Endodermal cell (in vitro differentiated cells): ENCODE results near the gene CD151. TPM values are rescaled to one million over a fixed set of nuclear protein-coding genes. Genes with fewer than 3 reads are reported as not detected.

Source experiments
- DNase-seq: peaks from one replicate; pipeline ENCODE4 v3.0.0-alpha.2; 2017
- H3K27ac ChIP-seq: 2 replicates; pipeline ENCODE4 v1.5.1; 2013; ENCODE audit warnings: mild to moderate bottlenecking, low read depth, low read length, moderate library complexity
- H3K27me3 ChIP-seq: 2 replicates; pipeline ENCODE4 v1.6.1; 2013; ENCODE audit warnings: mild to moderate bottlenecking, low read length, moderate library complexity; ENCODE audit not compliant: insufficient read depth, control insufficient read depth, poor library complexity, severe bottlenecking
- H3K36me3 ChIP-seq: 2 replicates; pipeline ENCODE4 v1.7.0; 2013; ENCODE audit warnings: mild to moderate bottlenecking, low read length, moderate library complexity; ENCODE audit not compliant: control insufficient read depth, insufficient read depth
- H3K4me1 ChIP-seq: one replicate; pipeline ENCODE4 v1.7.0; 2013; ENCODE audit warnings: low read length; ENCODE audit not compliant: control insufficient read depth, insufficient read depth
- H3K4me3 ChIP-seq: 2 replicates; pipeline ENCODE4 v1.5.1; 2013; ENCODE audit warnings: mild to moderate bottlenecking, low read length, moderate library complexity
- H3K9ac ChIP-seq: 2 replicates; pipeline ENCODE4 v1.6.1; 2013; ENCODE audit warnings: mild to moderate bottlenecking, low read length, moderate library complexity; ENCODE audit not compliant: poor library complexity, severe bottlenecking; ENCODE audit errors: extremely low read depth
- H3K9me3 ChIP-seq: 2 replicates; pipeline ENCODE4 v1.6.1; 2013; ENCODE audit warnings: mild to moderate bottlenecking, low read length, moderate library complexity; ENCODE audit not compliant: control insufficient read depth
- H3K27ac Mint-ChIP-seq: 2 replicates; pipeline ENCODE4 v1.8.0; 2020; ENCODE audit warnings: mixed read lengths
- H3K27me3 Mint-ChIP-seq: 2 replicates; pipeline ENCODE4 v1.8.0; 2021; ENCODE audit warnings: mild to moderate bottlenecking, mixed read lengths; ENCODE audit not compliant: insufficient read depth
- H3K36me3 Mint-ChIP-seq: 2 replicates; pipeline ENCODE4 v1.8.0; 2020; ENCODE audit warnings: low read depth, mixed read lengths
- H3K4me1 Mint-ChIP-seq: 2 replicates; pipeline ENCODE4 v1.8.0; 2020; ENCODE audit warnings: mixed read lengths
- H3K4me3 Mint-ChIP-seq: 2 replicates; pipeline ENCODE4 v1.8.0; 2020; ENCODE audit warnings: mild to moderate bottlenecking, moderate library complexity, mixed read lengths
- H3K9me3 Mint-ChIP-seq: 2 replicates; pipeline ENCODE4 v1.8.0; 2020; ENCODE audit warnings: mild to moderate bottlenecking, mixed read lengths
- WGBS, 2 experiments: methylation state at CpG; one replicate each; pipeline versions ENCODE4 v1.1.5 to v1.1.7; 2013; ENCODE audit warnings: missing lambda C conversion rate in 2 of 2, mixed read lengths in 1 of 2; ENCODE audit not compliant: insufficient coverage in 1 of 2, insufficient read length in 1 of 2; 5-methylcytosine and 5-hydroxymethylcytosine counted together
- total RNA-seq, 2 donors: library from RNA; stranded (reverse); fragmentation: NEBNext Ultra II Directional in 1 of 2; extraction: Animal tissue kit (Norgen Biotek cat#: 25700) in 1 of 2; gene quantifications; 2 replicates in 1 of 2; 3 replicates in 1 of 2; pipeline ENCODE4 v1.2.1, GENCODE V29; 2021
- TF ChIP-seq, protein P1 (sequence below): fragments of 200-600 bp; sonication (generic); conservative IDR thresholded peaks from 2 replicates; pipeline ENCODE4 v1.5.0; 2021; ENCODE audit warnings: antibody characterized with exemption, mild to moderate bottlenecking

Gene CD151
- total RNA-seq, 2 donors from 2014 or later = 139 to 165 TPM

DNA sequence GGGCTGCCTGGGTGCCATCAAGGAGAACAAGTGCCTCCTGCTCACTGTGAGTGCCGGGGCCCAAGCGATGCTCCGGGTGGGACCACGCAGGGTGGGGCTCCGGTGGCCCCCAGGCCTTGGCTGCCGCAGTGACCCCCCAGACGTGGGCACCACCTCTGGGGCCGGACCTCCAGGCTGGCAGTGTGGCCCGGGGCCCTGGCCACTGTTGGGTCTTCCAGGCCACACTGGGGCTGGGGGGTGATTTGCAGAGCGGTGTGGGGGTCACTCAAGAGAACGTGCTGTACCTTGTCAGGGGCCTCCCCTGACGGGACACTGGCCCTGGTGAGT lies 29.9 kb downstream of the CD151 start:
- no peaks in the 10 kb centered on the region for H3K27me3 Mint-ChIP-seq
- peaks cover 1% of the 10 kb centered on the region for H3K4me1 Mint-ChIP-seq
- TF ChIP-seq, protein P1, sequence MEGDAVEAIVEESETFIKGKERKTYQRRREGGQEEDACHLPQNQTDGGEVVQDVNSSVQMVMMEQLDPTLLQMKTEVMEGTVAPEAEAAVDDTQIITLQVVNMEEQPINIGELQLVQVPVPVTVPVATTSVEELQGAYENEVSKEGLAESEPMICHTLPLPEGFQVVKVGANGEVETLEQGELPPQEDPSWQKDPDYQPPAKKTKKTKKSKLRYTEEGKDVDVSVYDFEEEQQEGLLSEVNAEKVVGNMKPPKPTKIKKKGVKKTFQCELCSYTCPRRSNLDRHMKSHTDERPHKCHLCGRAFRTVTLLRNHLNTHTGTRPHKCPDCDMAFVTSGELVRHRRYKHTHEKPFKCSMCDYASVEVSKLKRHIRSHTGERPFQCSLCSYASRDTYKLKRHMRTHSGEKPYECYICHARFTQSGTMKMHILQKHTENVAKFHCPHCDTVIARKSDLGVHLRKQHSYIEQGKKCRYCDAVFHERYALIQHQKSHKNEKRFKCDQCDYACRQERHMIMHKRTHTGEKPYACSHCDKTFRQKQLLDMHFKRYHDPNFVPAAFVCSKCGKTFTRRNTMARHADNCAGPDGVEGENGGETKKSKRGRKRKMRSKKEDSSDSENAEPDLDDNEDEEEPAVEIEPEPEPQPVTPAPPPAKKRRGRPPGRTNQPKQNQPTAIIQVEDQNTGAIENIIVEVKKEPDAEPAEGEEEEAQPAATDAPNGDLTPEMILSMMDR = no peak
- H3K4me3 Mint-ChIP-seq = no peak overlapping the region
- peak overlapping the region; percentile 76 for H3K27ac ChIP-seq
- H3K9me3 Mint-ChIP-seq = no peaks in the 10 kb centered on the region
- WGBS, 2 experiments = 79 to 85% methylated on average over 4 to 12 of the region's 12 CpGs
- no peaks in the 10 kb centered on the region for H3K36me3 Mint-ChIP-seq
- DNase-seq = no peak
- H3K36me3 ChIP-seq = no peaks in the 10 kb centered on the region
- H3K9ac ChIP-seq = no peak overlapping the region
- no peaks in the 10 kb centered on the region for H3K4me1 ChIP-seq
- no peaks in the 10 kb centered on the region for H3K27me3 ChIP-seq
- H3K4me3 ChIP-seq = no peak overlapping the region
- H3K9me3 ChIP-seq = no peaks in the 10 kb centered on the region
- H3K27ac Mint-ChIP-seq = no peak overlapping the region

DNA sequence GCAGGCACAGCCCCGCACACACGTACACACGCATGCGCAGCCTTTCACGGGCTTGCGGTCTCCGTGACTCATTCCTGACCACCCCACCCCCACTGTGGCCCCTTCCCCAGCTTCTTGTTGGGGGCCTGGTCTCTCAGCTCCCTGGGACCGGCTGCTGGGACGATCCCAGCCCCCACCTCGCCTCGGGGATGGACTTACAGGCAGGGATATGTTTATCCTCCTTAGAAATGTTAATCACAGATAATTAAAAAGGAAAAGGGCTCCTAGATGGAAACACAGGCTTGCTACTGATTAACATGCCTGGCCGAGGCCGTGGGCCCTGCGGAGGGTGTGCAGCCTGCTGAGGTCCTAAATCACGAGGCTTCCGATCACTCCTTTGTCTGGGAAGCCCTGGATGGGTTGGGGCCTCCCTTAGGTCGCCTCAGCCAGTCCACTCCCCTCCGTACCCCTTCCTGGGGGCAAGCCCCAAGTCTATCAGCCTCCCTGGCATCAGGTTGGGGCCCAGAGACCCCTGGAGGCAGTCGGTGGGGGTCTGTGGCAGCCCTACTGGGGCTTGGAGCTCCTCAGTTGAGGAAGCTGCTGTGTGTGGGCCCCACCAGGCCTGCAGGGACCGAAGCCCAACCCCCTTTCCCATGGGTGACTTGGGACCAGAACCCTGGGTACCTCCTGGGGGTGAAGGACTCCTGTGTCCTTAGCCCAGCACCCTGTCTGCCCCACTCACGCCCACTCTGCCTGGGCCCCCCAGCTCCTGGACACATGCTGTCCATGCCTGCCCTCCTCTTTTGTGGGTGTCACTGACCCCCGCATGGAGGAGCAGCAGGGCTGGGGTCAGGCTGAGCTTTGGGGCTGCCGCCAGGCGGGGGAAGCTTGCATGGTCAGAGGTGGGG lies 30.5 kb downstream of the CD151 start:
- Mint-ChIP-seq H3K27me3 (no peaks in the 10 kb centered on the region), H3K4me1 (peaks cover 1% of the 10 kb centered on the region), H3K27ac (peak overlapping the region; percentile 58), H3K36me3 (no peaks in the 10 kb centered on the region), H3K4me3 (no peak overlapping the region), H3K9me3 (no peaks in the 10 kb centered on the region)
- H3K27ac ChIP-seq = peak overlapping the region; percentile 76
- H3K9ac ChIP-seq = no peak overlapping the region
- no peak overlapping the region for H3K4me3 ChIP-seq
- no peaks in the 10 kb centered on the region for H3K36me3 ChIP-seq
- H3K9me3 ChIP-seq = no peaks in the 10 kb centered on the region
- WGBS, 2 experiments = 64 to 78% methylated on average over 13 to 24 of the region's 24 CpGs
- no peaks in the 10 kb centered on the region for H3K4me1 ChIP-seq
- H3K27me3 ChIP-seq = no peaks in the 10 kb centered on the region
- TF ChIP-seq, protein P1 = no peak
- no peak for DNase-seq

DNA sequence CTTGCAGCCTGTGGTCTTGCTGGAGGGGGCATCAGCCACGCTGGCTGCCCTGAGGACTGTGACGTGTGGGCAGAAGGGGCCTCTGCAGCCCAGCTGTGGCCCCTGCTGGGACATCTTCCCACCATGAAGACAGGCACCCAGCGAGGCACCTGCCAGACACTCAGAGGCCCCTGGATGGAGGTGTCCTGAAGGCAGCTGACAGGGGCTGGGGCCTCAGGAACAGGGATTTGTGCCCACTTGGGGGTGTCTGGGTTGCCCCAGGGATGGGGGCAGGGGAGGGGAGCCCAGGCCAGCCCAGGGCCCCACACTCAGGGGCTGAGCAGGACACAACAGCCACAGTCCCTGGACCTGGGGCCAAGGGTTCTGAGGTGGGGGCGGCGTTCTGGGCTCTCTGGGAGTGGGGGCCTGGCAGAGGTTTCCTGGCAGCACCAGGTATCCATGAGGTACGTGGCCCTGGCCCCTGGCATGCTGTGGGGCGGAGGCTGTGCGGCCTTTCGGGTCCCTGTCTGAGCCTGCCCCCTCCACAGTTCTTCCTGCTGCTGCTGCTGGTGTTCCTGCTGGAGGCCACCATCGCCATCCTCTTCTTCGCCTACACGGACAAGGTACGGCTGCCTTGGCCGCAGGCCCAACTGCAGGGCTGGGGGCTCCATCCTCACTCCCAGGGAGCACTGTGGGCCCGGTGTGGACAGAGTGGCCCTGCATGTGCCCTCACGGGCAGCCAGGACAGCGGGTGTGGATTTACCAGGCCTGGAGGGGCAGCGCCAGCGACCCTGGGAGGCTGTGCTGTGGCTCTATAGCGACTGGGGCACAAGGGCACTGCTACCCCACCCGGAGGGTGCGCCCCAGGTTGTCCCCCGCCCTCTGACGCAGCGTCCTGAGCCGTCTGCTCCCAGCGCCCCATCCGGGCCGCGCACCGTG lies 31.4 kb downstream of the CD151 start:
- H3K36me3 ChIP-seq = no peaks in the 10 kb centered on the region
- H3K9me3 Mint-ChIP-seq = no peaks in the 10 kb centered on the region
- WGBS, 2 experiments = 93 to 96% methylated on average over 11 to 31 of the region's 31 CpGs
- no peak for DNase-seq
- H3K9me3 ChIP-seq = no peaks in the 10 kb centered on the region
- no peaks in the 10 kb centered on the region for H3K4me1 ChIP-seq
- peak overlapping the region; percentile 49 for H3K27ac ChIP-seq
- H3K9ac ChIP-seq = no peak overlapping the region
- H3K27me3 Mint-ChIP-seq = no peaks in the 10 kb centered on the region
- no peak overlapping the region for H3K4me3 ChIP-seq
- no peaks in the 10 kb centered on the region for H3K27me3 ChIP-seq
- peaks cover 1% of the 10 kb centered on the region for H3K4me1 Mint-ChIP-seq
- no peak overlapping the region for H3K27ac Mint-ChIP-seq
- no peak overlapping the region for H3K4me3 Mint-ChIP-seq
- TF ChIP-seq, protein P1 = no peak
- H3K36me3 Mint-ChIP-seq = no peaks in the 10 kb centered on the region
